Astrocyte of the cerebellum (primary cell): Measurements from ENCODE around the gene C7orf57.

Experiments used
- DNase-seq: peaks from one replicate; pipeline ENCODE4 v3.0.0-alpha.2; 2011; ENCODE audit warnings: low read depth
- H3K4me3 ChIP-seq: 2 replicates; pipeline ENCODE4 v1.5.1; 2011; ENCODE audit warnings: mild to moderate bottlenecking, low read depth, low read length, moderate library complexity
- CTCF ChIP-seq: IDR thresholded peaks from 2 replicates; pipeline ENCODE4 v1.5.1; 2012; ENCODE audit warnings: low read length, low read depth, moderate library complexity, mild to moderate bottlenecking; ENCODE audit errors: missing control alignments
- in situ Hi-C: cut with HindIII; loops from 2 replicates; pipeline ENCODE4 v1.10.0; 2017; ENCODE audit warnings: low sequenced_read_pairs

The C7orf57 gene

GRCh38 chr7:48009954-48010353 lies 25.4 kb upstream of the C7orf57 start:
- no peak overlapping the region for H3K4me3 ChIP-seq
- DNase-seq, result no peak
- no peak for TF ChIP-seq CTCF
- in situ Hi-C loops, result no loop called here

- no peak for TF ChIP-seq CTCF
- in situ Hi-C loops, result no loop called here
- no peak for DNase-seq
- no peak overlapping the region for H3K4me3 ChIP-seq
Measured at GRCh38 chr7:48011323-48011722, 24.0 kb upstream of the C7orf57 start.

- TF ChIP-seq CTCF, result no peak
- in situ Hi-C loops, result no loop called here
- no peak for DNase-seq
- no peak overlapping the region for H3K4me3 ChIP-seq
Measured at GRCh38 chr7:48011951-48012350, 23.4 kb upstream of the C7orf57 start.

GRCh38 chr7:48016641-48017040 lies 18.7 kb upstream of the C7orf57 start:
- no peak for DNase-seq
- no peak overlapping the region for H3K4me3 ChIP-seq
- in situ Hi-C loops, result no loop called here
- no peak for TF ChIP-seq CTCF

GRCh38 chr7:48017674-48018073 lies 17.7 kb upstream of the C7orf57 start:
- no peak for DNase-seq
- no peak for TF ChIP-seq CTCF
- in situ Hi-C loops, result no loop called here
- H3K4me3 ChIP-seq, result no peak overlapping the region

GRCh38 chr7:48025624-48026023 lies 9.7 kb upstream of the C7orf57 start:
- no peak for TF ChIP-seq CTCF
- H3K4me3 ChIP-seq, result no peak overlapping the region
- in situ Hi-C loops, result no loop called here
- DNase-seq, result no peak

GRCh38 chr7:48028938-48029337 lies 6.4 kb upstream of the C7orf57 start, which contains the start of gene SUN3:
TSS of gene SUN3 (minus strand) at chr7:48029107. CDS start at chr7:48028938, 169 bp downstream.
- H3K4me3 ChIP-seq, result no peak within 1 kb of the TSS
- in situ Hi-C loops, result no loop called here
- no peak for DNase-seq
- no peak for TF ChIP-seq CTCF
